Activated naive CD4-positive, alpha-beta T cell treated with anti-CD3 and anti-CD28 coated beads, Interleukin-2, amount 50 U/mL, for 16 hours (primary cell): ENCODE measurements around the gene PLCL2.

ENCODE experiments used
- DNase-seq: peaks from one replicate; pipeline ENCODE4 v3.0.0-alpha.2; 2020

PLCL2 gene

DNA sequence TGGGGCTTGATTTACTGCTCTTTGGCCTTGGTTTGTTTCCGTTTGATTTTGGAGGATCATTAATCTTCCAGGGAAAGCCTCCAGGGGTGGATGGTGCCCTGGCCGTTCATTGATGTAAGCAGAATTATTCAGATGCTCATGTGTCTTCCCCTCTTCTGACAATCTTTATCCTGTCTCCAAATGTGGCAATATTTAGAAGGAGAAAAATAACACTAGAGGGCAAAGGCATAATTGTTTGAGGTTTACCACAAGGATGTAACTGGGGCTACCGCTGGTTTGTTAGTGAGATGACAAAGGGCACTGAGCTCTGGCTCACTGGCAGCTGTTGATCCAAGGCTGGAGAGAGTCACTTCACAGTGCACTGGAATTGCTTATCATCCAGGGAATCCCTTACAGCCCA, 18.2 kb upstream of the PLCL2 start:
- no peak for DNase-seq

DNA sequence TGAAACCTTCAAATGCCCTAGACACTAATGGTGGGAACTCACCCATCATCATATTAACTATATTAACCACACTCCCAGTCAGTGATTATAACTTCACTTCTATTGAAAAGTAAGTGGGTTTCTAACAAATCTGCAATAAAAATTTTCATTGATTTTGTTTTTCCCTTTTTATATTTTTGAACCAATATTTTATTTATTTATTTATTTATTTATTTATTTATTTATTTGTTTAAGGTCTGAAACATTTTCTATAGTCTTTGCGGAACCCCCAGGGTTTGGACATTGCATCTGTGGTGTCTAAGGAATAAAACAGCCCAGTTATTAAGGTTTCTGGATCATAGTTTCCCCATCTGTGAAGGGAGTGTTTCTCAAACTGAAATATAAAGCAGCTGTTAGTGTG, 16.2 kb upstream of the PLCL2 start:
- DNase-seq: no peak

GRCh38 chr3:16869261-16870005, 15.3 kb upstream of the PLCL2 start:
- DNase-seq: no peak

DNA sequence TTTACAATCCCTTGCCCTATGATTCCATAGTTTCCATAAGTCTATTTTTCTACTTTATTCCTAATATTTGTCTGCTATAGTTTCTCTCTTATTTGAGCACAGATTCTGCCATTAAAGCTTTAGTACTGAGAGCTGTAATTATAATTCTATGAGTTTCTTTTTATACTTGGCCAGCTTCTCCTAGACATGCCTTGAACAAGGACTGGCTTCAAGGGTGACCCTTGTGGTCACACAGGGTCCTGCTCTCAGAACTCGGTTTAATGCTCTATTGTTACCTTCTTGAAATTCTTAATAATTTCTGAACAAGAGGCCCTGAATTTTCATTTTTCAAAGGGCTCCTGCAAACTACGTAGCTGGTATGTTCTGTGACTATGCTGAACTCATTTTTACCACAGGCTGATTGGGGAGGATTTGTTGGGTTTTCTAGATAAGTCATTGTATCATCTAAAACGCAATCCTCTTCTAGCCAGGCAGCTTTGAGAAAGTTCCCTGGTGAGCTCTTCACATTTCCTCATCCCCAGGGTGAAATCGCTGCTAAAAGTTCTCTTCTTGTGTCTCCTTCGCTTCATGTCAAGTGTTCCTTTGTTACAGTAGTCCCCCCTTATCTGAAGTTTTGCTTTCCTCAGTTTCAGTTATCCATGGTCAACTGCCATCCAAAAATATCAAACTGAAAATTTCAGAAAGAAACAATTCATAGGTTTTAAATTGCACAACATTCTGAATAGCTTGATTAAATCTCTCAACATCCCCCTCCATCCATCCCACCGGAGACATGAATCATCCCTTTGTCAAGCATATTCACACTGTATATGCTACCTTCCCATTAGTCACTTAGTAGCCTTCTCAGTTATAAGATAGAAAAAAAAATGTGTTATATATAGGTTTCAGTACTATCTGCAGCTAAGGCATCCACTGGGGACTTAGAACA, 12.6 kb upstream of the PLCL2 start:
- no peak for DNase-seq

GRCh38 chr3:16873872-16874271, 10.9 kb upstream of the PLCL2 start:
- DNase-seq: no peak

DNA sequence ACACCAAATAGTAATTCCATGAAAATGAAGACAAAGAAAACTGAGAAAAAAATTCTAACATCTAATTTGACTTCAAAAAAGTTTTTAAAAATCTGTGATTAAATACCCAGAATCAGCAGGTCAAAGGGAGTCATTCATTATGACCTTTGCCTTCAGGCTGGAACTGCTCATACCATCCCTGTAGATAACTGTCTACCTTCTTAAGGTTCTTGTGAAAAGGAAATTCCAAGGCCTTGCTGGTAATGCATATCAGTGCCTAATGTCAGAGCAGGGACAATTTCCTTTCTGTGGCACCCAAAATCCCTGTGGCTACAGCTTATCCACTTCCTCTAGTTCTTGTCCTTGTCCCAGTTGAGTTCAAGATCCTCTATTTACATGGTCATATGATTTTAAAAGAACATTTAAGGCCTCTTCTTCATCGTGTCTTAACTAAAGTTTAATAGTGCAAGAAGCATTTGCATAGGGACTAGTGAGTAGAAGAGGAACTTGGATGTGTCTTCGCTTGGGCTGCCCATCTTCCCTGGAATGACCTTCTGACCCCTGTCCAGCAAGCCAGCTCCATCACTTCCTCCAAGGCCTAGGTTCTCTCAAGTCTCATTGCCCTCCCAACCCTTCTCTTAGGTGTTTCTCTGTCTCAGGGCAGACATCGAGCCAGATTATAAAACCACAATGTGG, 8.7 kb upstream of the PLCL2 start:
- no peak for DNase-seq

- DNase-seq: no peak
Observed at GRCh38 chr3:16877505-16877904, 7.2 kb upstream of the PLCL2 start.

GRCh38 chr3:16877911-16878310, 6.8 kb upstream of the PLCL2 start:
- no peak for DNase-seq

DNA sequence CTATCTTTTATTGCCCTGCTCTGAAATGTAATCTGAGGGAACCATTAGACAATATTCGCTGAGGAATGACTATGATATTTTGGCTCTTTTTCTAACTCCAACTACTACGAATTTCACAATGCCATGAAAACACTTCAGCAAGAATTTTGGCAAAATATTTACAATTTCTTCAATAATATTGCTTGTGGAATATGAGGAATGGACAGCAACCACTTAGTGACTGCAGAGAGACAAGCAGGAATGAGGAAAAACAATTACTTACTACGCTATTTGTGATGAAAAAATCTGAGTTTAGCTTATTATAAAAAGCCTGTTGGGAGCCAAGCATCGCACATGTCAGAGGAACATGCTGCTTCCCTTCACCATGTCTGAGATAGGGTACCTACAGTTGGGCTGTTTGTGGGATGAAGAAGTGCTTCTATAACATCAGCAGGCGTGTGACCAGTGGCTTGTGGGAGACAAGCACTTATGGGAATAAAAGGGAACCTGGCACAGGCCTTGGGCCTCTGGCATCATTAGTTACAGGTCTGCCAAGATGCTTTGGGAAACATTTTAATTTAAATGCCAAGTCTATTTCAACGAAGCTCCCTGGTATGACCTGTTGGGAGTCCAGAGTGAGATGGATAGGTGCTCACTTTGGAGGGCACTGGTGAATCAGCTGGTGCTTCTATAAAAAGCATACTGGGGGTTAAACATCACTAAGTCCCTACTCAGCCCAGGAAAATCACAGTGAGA, 2.7 kb upstream of the PLCL2 start:
- no peak for DNase-seq

- no peak for DNase-seq
Observed at GRCh38 chr3:16883057-16883722, 1.6 kb upstream of the PLCL2 start.

- DNase-seq: no peak
Observed at GRCh38 chr3:16883723-16884083, 1.1 kb upstream of the PLCL2 start.

GRCh38 chr3:16884084-16884747, 539 bp upstream of the PLCL2 start:
- peak; percentile 84 for DNase-seq

DNA sequence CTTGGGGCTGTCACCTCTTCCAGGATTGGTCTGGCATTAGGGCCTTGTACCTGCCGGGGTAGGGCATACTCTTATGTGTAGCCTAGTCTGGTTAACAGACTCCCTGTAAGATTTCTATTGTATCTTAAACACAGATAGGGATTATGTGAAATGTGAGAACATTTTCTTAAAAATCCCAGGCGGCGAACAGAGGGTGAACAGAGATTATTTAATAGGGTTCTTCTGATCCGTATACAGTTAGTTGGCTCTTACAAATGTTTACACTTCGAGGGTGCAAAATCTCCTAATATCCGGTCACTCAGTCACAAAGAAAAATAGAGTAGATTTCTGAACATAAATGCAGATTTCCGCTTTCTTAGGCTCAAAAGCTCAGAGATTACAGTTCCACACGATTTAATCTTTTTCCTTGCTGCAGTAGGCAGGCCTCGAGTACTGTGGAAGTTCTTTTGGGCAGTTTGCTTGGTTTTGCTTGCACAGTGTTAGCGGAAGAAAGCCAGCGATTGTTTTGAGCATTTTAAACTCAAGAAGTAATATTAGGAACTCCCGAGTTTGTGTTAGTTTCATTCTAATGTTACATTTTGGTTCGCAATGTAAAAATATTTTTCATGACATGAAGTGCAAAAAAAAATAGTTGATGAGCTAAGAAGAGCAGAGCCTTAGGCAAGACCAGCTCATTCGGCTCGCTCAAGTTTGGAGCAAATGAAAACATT, 993 bp downstream of the PLCL2 start:
- no peak for DNase-seq

GRCh38 chr3:16886303-16886683, 1.5 kb downstream of the PLCL2 start:
- no peak for DNase-seq

DNA sequence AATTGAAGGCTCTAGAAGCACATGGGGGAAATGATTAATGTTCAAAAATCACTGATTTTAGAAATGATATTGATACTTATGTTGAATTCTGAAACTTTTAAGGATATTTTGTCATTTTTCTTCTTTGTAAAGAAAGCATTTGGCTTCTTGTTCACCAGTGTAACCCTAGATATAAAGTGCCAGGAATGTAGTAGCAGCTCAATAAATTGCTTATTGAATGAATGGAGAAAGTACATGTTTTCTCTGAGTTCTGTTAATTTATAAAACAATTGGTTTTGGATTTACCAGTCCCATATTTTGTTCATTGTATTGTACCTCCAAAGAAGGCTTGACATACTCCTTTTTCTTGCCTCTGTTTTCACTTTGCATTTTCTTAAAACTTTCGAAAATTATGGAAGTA, 2.4 kb downstream of the PLCL2 start:
- DNase-seq: no peak

DNA sequence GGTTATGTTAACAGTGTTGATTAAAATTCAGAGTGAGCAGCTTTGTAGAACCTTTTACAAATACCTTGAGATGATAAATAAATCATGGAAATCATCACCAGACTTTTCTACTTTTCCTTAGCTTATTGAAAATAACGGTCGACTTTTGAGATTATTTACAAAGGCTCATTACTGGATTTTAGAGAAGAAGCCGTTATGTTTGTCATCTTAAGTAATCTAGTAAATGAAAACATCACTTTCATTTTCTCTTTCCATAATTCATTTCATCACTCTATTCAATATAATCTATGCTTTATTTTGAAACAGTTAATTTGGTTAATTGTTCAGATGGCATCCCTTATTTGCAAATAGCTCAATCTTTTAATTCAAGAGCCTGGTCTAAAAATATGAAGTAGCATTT, 3.6 kb downstream of the PLCL2 start:
- DNase-seq: no peak

DNA sequence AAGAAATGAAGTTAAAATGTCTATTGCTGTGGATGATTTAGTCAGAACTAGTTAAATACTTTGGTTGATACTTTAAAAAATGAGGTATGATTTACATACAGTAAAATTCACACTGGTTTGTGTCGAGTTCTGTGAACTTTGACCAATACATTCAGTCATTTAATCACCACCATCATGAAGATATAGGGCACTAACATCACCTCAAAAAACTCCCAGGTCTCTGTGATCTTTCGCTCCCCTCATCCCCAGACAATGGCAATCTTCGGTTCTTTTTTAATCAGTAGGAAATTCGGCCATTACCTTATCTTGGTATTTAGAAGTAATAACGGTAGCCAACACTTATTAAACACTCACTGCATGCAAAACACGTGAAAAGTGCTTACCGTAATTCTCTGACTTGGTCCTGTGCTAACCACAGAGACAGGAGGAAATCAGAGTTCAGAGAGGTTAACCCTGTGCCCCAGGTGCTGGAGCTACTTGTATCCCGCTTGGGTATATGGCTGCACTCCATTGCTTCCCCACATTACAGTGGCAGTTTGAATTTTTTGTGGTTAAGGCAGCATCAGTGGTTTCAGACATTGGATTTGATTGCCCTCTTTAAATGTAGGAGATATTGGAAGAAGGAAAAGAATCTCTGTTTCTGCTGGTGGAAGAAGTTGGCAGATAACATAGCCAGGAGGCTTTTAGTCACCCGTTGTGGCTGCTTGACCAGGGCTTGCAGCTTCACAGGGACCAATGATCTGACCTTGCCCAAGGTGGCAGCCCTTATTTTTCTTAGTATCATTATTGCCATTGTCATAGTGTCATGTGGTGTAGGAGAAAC, 4.2 kb downstream of the PLCL2 start:
- no peak for DNase-seq

DNA sequence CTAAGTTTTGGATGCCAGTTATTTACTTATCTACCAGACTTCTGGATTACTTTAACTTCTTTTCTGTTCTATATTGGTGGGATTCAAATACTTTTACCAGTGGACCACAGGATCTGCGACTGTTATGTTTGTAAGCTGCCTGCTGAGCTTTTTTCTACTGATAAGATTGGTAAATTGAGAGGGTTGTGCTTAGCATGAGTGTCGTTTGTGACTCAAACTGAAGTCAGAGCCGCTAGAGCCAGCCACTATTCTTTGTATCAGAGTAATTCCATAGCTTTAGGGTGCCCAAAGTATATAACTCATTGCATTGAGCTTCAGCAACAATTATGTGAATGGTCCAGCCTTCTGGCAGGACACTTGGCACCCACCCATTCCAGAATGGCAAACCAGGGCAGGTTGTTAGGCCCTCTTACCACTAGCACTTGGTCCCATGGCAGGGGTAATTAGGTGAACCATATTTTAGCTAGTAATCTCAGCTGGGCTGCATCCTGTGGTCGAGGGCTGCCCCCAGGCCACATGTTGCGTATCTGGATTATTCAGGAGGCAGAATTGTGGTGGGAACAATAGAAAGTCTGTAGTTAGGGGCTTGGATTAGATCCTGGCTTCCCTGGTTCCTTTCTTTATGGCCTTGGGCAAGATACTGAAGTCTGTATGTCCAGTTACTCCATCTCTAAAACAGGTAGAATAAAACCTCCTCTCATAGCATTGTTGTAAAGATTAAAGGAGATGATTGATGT, 6.0 kb downstream of the PLCL2 start:
- DNase-seq: no peak

DNA sequence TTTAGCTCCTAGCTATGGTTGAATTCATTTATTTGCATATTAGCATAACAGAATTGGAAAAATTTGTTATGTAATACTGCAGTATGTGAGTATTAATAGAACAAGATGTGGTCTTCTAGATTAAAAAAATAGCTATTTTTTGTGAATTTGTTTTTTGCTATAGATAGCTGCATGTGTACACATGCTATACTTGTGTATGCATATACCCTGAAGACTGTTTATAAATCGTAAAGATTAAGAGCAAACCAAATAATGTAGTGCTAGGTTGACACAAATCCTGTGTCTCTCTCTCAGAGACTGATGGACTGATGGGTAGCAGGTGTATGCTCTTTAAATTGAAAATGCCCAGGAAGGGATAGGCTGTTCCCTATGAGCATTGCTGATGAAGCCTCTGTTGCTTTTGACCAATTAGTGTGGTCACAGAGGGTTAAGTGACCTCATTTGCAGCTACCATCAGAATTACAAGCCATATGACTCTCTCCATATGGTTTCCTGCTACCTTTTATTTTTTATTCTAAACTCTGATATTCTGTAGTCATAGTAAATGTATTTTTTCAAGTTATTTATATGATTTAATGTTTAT, 9.0 kb downstream of the PLCL2 start:
- no peak for DNase-seq
